GM12873 (cell line): ENCODE data around the gene DLGAP1.

Experiments used
- TF ChIP-seq, protein P1 (sequence below): IDR thresholded peaks from 2 replicates; pipeline ENCODE4 v1.5.1; 2012; ENCODE audit warnings: low read depth, mild to moderate bottlenecking, moderate library complexity, low read length, control low read depth; ENCODE audit not compliant: insufficient read depth; ENCODE audit errors: missing control alignments

DLGAP1 gene

DNA sequence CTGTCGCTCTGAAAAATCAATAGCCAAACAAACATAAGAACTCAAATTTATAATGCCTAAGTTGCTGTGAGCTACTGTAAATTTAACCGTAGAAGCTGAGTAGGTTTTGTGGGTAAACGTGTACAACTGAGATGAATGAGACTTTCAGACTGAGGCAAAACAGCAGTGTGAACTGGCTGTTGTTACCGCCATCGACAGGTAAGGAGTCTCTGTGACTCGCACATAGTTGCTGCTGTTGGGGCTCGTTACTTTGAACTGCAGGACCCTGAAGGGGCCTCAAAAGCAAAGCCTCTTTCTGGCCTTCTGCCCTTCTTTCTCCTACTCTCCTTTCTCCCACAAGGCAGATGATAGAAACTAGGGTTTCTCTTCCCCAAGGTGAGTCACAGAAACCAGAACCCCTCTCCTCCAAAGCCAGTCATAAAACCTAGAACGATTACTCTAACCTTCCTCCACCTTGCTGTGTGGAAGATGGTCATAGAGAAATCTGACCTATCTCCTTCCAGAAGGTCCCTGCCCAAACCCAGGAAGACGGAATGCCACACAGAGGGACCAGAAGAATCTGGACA lies 101.2 kb downstream of the DLGAP1 start:
- TF ChIP-seq, protein P1, sequence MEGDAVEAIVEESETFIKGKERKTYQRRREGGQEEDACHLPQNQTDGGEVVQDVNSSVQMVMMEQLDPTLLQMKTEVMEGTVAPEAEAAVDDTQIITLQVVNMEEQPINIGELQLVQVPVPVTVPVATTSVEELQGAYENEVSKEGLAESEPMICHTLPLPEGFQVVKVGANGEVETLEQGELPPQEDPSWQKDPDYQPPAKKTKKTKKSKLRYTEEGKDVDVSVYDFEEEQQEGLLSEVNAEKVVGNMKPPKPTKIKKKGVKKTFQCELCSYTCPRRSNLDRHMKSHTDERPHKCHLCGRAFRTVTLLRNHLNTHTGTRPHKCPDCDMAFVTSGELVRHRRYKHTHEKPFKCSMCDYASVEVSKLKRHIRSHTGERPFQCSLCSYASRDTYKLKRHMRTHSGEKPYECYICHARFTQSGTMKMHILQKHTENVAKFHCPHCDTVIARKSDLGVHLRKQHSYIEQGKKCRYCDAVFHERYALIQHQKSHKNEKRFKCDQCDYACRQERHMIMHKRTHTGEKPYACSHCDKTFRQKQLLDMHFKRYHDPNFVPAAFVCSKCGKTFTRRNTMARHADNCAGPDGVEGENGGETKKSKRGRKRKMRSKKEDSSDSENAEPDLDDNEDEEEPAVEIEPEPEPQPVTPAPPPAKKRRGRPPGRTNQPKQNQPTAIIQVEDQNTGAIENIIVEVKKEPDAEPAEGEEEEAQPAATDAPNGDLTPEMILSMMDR: no peak

DNA sequence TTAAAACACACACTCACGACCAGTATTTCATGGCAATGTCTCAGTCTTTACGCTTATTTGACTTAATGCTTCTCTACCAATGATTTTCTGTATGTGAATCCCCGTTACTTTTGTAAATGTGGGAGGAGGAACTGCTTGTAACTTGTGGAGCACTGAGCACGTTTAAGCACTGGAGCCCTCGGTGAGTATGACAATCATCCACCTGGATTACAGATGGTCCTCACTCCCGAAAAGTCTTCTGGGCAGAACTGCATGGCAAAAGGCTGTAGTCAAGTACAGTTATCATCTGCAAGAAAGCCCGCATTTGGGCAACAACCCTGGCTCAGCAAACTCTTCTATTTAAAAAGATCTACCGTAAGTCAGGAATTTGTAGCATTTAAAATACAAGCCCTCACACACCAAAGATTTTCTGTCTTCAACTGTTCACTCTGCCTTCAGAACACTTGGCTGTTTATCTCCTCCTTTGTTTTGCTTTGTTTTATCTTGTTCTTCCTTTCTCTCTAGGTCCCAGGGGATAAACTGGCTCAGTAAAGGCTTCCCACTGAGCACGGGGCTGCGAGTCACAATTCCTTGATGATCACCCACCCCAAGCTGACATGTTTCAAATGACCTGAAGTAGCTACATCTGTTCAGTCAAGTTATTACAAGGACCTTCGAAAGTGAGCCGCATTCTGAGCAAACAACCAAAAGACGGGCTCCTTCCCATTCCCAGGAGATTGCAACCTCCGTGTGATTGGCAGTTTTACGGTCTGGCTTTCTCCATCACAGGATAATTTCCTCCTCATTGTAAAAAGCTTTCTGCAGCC lies 102.2 kb downstream of the DLGAP1 start:
- TF ChIP-seq, protein P1: no peak

DNA sequence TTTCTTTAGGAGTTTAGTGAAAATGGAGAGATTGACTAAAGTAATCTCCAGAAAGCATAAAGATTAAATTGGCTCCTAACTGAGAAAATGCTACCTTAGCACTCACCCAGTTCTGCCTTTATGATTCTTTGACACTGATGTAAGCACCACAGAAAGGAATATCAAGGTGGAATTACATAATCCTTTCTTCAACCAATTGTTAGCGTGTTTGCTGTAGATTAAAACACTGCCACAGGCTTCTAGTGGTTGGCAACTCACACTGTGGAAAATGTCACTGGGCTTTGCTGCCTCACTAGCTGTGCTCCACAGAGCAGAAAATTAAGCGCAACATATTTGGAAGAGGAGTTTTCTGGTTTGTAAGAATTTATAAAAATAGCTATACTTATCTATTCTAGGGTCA lies 104.1 kb downstream of the DLGAP1 start:
- TF ChIP-seq, protein P1: no peak

DNA sequence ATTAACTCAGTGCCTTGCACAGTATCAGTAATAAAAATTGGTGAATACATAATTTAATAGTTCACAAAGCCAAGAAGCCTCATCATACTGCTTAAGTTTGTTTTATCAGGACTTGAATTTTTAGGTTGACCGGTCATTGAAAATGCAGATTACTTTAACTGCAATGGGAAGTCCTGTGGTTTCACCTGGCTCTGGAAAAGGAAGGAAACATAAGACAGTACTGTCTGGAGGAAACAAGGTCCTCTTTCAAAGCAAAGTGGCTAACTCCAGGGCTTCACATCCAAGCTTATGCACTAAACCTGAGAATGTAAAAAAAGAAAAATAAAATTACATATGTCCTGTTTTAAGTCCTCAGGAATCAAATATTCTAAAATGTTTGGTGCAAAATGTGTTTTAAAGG lies 119.7 kb downstream of the DLGAP1 start:
- TF ChIP-seq, protein P1: no peak

DNA sequence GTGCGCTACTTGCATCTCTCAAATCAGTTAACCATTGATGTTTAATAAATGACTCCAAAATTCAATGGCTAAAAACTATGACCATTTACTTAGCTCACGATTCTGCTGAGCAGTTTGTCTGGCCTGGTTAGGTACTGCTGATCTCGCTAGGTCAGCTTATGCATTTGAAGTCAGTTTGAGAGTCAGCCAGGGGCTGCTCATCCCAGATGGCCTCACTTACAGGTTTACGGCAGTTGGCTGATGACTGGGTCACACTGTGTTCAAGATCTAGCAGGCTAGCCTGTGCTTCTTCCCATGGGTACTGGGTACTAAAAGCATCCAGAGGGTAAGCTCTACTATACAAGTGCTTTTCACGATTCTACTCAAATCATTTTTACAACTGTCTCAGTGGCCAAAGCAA lies 122.1 kb downstream of the DLGAP1 start:
- TF ChIP-seq, protein P1: no peak

DNA sequence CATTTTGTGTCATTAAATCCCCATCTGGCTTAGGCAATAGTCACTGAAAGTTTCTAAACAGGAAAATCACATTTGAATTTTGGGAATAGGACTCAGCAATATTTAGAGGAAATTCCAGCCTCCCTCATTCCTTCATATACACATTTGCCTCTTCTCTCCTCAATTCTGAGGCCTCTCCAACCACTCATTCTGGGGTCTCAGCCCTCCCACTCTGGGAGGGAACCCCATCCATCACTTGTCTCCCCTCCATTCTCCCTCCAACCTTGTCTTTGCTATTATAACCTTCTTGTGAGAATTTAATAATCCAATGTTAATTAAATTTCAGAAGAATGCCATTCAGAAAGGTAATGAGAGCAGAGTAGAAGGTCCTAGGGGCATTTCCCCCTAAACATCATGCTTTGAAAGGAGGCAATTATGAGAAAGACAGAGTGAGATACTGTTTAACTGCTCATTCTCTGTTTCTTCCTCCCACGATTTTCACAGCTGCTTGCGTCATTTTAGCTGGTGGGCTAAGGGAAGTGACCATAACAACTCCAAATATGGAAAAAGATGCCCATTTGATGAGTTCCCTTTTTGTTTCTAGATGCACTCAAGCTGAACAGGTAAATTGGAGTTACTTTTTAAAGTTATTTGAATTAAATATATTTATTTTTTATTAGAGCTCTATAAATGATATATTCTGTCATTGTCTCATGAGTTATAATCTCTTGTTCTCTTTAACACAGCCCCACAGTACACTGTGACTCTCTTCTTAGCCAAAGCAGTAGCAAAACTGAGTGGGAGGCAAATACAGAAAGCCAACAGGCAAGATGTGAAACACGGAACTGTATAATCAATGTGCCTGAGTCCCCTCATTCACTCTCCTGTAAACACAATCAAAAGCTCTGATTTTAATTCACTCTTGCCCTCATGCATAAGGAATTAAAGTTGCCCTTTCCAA lies 135.1 kb downstream of the DLGAP1 start:
- TF ChIP-seq, protein P1: no peak

DNA sequence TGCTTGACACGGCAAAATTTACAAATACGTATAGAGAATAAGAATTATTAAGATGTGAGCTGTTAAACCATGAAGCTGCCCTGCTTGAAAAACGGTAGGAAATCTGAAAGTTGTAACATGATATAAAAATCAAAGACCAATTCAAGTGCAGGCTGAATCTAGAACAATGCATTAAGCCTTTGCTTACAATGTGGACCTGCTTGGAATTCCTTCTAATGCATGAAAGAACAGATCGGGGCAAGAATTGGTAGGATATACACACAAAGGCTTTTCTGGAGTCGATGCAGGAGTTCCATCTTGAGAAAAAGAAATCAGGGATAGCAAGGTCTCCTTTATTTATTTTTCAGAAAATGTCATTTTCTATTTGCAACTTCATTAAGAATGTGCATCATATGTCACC lies 136.8 kb downstream of the DLGAP1 start:
- TF ChIP-seq, protein P1: no peak
